ENCODE measurements around the gene TADA3.

DNA sequence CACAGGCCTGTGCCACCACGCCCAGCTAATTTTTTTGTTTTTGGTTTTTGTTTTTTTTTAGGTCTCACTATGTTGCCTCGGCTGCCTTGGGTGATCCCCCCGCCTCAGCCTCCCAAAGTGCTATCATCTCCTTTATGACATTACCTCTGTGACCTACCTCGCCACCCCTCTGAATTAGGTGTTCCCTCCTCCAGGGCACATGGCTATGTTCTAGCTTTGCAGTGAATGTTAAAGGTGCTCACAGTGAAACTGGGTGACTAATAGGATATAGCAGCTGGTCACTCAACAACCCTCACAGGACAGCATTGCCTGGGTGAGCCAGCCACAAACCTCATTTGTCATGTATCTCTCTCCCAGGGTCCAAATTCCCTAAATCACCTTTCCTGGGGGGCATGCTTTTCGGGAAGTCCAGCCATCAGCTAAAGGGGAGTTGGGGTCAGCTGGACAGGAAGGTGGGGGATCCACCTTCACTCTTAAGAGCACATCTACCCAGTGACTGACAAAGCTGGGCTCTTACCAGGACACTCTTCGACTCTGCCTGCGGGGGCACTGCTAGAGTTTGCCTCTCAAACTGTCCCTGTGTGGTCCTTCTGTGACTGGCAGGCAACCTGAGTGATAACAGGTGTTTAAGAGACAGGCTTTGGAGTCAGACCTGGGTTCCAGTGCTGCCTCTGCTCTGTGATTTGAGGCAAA, 16.2 kb upstream of the TADA3 start:
- TF ChIP-seq POLR2A (IDR thresholded peaks at IDR 0.05) (no peak), CTCF (IDR thresholded peaks at IDR 0.05) (no peak)

Data from vagina (tissue), 2 donors.